ENCODE data around the gene EYA4.

Gene EYA4

GRCh38 chr6:133242637-133243585 lies 1.8 kb downstream of the EYA4 start:
- no peak for DNase-seq (ENCODE audit: low read depth)

- no peak for DNase-seq (ENCODE audit: low read depth)
These were observed 2.7 kb downstream of the EYA4 start for GRCh38 chr6:133243723-133244305.

GRCh38 chr6:133244519-133244918 lies 3.4 kb downstream of the EYA4 start:
- DNase-seq (ENCODE audit: low read depth), result no peak

DNA sequence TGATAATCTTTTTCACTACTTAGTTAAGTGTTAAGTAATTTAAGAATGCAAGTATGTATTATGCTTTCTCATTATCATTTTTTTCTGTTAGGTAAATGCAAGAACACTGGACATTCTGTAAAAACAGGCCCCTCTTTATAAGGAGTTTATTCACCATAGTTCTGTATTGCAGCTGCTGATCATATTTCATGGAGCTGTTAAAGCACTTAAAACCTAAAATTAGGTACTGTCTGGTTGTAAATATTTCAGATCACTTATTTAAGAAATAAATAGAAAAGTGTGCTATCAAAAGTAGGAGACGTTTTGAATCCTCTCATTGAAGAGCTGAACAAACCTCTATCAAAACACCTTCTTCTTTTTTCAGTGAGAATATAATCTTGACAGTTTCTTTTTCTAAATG lies 3.9 kb downstream of the EYA4 start:
- DNase-seq (ENCODE audit: low read depth), result no peak

DNA sequence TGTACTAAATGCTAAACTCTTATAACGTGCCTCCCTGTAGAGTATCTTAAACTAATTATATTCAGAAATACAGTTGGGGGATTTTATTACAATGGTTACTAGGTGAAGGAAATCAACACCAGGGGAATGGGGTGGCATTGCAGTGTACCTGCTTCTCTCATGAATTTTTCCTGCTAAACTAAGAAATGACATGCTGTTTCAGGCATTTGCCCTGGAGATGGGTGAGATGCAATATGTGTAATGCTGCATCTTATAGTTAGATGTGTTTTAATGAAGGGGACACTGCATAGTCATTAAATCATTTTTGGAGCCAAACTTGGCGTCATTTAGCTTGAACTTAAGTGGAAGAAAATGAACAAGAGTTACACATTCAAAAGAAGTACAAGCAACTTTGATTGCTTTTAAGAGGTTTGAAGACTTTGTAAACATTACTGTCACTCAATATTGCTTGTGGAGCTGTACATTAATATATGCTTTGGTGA lies 4.3 kb downstream of the EYA4 start:
- no peak for DNase-seq (ENCODE audit: low read depth)

DNA sequence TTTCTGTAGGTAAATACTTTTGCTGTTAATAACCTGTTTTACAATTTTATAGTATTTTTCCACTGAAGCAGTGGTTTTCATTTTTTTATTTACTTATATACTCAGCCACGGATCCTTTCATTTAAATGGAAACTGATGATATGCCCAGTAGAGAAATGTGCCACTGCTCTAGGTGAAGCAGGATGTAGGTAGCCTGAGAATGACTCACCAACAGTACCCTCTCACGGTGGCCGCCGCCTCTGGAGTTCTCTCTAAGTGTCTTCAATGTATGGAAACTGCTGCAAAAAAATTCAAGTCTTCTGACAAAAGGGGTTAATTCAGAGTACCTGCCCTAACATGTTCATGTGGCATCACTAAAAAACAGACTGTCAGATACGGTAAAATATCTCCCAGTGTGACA lies 6.4 kb downstream of the EYA4 start:
- DNase-seq (ENCODE audit: low read depth), result no peak

GRCh38 chr6:133248241-133249001 lies 7.3 kb downstream of the EYA4 start:
- DNase-seq (ENCODE audit: low read depth), result no peak

GRCh38 chr6:133251688-133252087 lies 10.5 kb downstream of the EYA4 start:
- DNase-seq (ENCODE audit: low read depth), result no peak

DNA sequence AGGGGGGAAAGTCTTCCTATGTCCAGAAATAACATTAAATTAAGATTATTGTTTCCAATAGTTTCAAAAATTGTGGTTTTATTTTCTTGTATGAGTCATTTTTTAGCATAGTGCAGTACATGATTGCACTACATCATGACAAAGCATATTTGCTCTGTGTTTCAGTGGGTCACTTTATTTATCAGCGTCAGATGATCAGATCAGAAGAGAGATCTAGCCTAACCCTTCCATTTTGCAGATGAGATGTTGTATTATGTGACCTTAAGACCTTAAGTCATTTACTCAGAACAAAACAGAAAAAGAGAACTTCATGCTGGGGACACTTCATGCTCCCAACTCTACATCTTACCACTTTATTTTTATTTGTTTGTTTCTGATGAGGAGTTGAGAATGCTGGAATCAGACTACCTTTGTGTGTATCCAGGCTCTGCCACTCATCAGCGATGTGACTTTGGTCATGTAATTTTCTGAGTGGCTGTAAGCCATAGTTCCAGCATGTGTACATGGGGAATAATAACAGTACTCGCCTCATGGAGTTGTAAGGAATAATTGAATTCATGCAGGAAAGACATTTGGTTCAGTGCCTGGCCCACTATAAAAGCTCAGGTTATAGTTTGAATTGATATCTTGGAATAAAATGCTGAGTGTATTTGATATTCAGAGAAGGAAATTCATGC lies 13.5 kb downstream of the EYA4 start:
- no peak for DNase-seq (ENCODE audit: low read depth)

DNA sequence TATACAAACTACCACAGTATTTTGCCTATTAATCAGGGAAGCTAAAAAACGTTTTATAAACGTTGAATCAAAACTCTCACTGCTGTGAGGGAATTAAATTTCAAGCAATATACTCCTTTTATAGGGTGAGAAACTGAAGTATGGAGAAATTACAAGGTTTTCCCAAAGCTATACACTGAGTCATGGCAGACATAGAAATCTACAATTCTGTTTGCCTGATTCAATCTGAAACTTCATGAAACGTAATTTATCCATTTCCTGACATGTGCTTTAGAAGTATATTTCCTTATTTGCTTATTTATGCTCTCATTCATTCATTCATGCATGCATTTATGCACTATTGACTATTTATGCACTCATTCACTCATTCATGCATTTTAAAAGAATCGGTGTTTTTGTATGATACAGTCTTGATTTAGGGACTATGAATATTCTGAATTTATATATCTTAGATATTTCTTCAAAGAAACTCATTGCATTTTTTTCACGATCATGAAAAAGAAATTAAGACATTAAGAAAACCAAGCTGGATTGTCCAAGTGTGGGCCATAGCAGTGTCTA lies 16.5 kb downstream of the EYA4 start:
- no peak for DNase-seq (ENCODE audit: low read depth)

GRCh38 chr6:133259561-133259960 lies 18.4 kb downstream of the EYA4 start:
- no peak for DNase-seq (ENCODE audit: low read depth)

GRCh38 chr6:133262804-133263203 lies 21.6 kb downstream of the EYA4 start:
- no peak for DNase-seq (ENCODE audit: low read depth)

- no peak for DNase-seq (ENCODE audit: low read depth)
These were observed 23.9 kb downstream of the EYA4 start for GRCh38 chr6:133265066-133265465.

DNA sequence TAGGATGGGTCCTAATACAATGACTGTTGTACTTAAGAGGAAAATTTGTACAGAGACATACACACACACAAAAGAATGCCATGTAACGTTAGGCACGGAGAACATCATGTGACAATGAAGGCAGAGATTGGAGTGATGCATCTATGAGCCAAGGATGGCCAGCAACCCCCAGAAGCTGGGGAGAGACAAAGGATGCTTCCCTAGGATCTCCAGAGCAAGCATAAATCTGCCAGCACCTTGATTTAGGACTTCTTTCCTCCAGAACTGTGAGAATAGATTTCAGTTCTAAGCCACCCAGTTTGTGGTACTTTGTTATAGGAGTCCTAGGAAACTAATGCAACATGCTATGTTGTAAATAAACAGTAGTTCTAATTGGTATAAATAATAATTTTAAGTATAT lies 25.0 kb downstream of the EYA4 start:
- no peak for DNase-seq (ENCODE audit: low read depth)

DNA sequence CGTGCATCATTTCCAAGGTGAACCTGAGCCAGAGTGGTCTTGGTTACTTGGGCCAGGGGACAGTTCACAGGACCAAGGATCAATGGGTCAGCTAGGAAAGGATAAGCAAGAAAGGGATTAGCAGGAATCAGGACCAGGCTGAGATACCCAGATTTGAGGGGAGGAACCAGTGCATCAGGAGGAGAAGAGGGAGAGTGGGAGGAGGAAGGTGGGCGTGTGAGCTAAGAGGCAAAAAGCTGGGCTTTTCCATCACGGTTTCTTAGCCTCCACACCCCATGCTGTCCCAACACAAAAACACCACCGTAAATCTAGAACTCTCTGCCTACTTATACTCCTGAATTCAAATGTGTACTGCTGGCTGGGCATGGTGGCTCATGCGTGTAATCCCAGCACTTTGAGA lies 27.5 kb downstream of the EYA4 start:
- no peak for DNase-seq (ENCODE audit: low read depth)

GRCh38 chr6:133274813-133275212 lies 33.7 kb downstream of the EYA4 start:
- no peak for DNase-seq (ENCODE audit: low read depth)

DNA sequence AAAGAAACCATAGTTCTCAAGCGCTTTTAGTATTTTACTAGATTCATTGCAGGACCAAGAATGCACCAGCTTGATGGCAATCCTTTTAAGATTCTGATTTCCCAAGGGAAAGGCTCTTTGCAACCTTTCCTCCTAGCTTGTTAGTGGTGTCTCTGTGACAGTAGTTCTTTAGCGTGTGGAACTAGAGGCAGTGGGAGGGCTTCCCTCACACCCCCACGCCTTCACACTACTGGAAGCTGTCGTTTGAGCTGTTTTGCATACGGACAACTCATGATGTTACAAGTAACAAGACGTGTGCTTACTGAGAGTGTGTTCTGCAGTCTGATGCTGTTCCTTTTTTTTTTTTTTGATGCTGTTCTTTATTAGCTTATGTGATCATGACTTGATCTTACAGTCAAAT lies 34.1 kb downstream of the EYA4 start:
- no peak for DNase-seq (ENCODE audit: low read depth)

- no peak for DNase-seq (ENCODE audit: low read depth)
These were observed 36.2 kb downstream of the EYA4 start for GRCh38 chr6:133277228-133277899.

DNA sequence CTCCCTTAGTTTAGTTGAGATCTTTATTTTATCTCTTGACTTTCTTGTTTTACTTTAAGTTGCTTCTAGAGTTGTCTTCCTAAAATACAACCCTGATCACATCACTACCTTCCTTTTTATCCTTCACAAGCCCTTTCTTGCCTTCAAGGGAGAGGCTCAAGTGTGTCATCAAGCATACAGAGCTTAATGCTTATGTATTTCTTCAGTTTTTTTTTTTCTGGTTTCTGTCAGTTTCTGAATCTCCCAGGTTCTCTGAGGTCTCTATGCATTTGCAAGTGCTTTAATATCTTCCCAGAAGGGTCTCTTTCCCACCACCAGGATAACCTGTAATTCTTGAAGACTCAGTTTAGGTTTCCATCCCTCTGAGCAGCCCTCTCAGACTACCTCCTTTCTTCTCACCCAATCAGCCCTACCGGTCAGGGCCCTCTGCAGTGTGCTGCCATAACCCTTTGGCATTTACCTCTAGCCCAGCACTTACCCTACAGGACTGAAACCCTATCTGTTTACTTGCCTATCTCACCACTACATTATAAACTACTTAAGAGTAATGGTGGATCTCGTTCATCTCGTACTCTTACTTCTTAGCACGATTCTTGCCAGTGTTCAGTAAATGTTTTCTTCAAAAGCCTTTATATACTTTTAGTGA lies 36.9 kb downstream of the EYA4 start:
- DNase-seq (ENCODE audit: low read depth), result no peak

DNA sequence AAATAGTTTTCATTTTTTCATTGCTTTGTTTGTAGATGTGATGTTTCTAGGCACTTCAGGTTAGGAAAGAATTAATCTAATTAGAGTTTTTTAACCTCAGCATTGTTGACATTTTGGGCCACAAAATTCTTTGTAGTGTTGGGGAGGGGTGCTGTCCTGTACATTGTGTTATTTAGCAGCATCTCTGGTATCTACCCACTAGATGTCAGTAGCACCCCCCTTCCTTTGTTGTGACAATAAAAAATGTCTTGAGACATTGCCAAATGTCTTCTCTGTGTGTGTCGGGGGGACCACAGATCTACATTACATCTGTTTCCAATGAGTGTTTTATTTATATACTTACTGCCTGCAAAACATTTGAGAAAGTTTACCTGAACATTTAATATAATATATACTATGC lies 45.6 kb downstream of the EYA4 start:
- no peak for DNase-seq (ENCODE audit: low read depth)

DNA sequence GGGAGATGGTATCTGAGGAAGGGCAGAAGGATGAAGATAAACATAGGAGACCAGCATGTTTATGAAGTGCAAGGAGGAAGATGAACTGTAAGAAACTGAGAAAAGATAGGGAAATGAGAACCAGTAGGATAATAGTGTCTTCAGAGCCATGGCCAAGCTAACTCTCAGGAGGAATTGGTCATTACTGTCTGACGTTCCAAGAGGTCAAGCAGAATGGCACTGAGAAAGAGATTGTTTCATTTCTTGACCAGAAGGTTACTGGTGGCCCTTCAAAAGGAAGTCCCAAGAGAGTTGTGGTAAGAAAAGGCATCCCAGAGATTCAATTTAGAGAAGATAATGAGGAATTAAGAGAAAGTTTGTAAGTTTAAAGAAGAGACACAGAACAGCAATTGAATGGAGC lies 47.5 kb downstream of the EYA4 start:
- no peak for DNase-seq (ENCODE audit: low read depth)

All from stimulated activated CD8-positive, alpha-beta memory T cell treated with anti-CD3 and anti-CD28 coated beads, Interleukin-7, amount 100 ng/mL, for 24 hours (primary cell).